Neuronal stem cell (in vitro differentiated cells): ENCODE measurements around the gene FAM181A.

Source experiments
- DNase-seq: peaks from one replicate; pipeline ENCODE4 v3.0.0-alpha.2; 2013; ENCODE audit warnings: low spot score
- H2AFZ ChIP-seq: one replicate; pipeline ENCODE4 v1.6.1; 2013; ENCODE audit warnings: mild to moderate bottlenecking, low read length, inconsistent platforms
- H2AK5ac ChIP-seq: 2 replicates; pipeline ENCODE4 v1.6.1; 2013; ENCODE audit warnings: low read depth, mild to moderate bottlenecking, inconsistent platforms, low read length, moderate library complexity, mixed read lengths
- H2BK120ac ChIP-seq: 2 replicates; pipeline ENCODE4 v1.6.1; 2013; ENCODE audit warnings: low read depth, mild to moderate bottlenecking, inconsistent platforms, low read length, moderate library complexity, mixed read lengths
- H2BK12ac ChIP-seq: one replicate; pipeline ENCODE4 v1.6.1; 2013; ENCODE audit warnings: low read length, inconsistent platforms
- H2BK15ac ChIP-seq: 2 replicates; pipeline ENCODE4 v1.6.1; 2013; ENCODE audit warnings: mild to moderate bottlenecking, low read length, inconsistent platforms, mixed read lengths
- H2BK5ac ChIP-seq: one replicate; pipeline ENCODE4 v1.6.1; 2013; ENCODE audit warnings: inconsistent platforms, mild to moderate bottlenecking, low read length, moderate library complexity
- H3K14ac ChIP-seq: one replicate; pipeline ENCODE4 v1.6.1; 2013; ENCODE audit warnings: low read length, inconsistent platforms
- H3K18ac ChIP-seq: 2 replicates; pipeline ENCODE4 v1.6.1; 2013; ENCODE audit warnings: low read length, inconsistent platforms
- H3K23ac ChIP-seq: 2 replicates; pipeline ENCODE4 v1.6.1; 2013; ENCODE audit warnings: low read depth, mild to moderate bottlenecking, mixed read lengths, low read length, inconsistent platforms; ENCODE audit not compliant: poor library complexity
- H3K27ac ChIP-seq: replicated peaks from 3 replicates; pipeline ENCODE4 v1.5.1; 2013; ENCODE audit warnings: low read length, inconsistent platforms
- H3K27me3 ChIP-seq, 3 experiments: 2 replicates each; pipeline ENCODE4 v1.6.1; 2013; ENCODE audit warnings: low read length in 3 of 3, mild to moderate bottlenecking in 2 of 3, inconsistent platforms in 1 of 3, low read depth in 1 of 3, mixed read lengths in 1 of 3, moderate library complexity in 1 of 3; ENCODE audit not compliant: control insufficient read depth in 3 of 3, insufficient read depth in 3 of 3
- H3K36me3 ChIP-seq, 2 donors: replicated peaks in 1 of 2; 2 replicates each; pipeline ENCODE4 v1.6.1; 2013; ENCODE audit warnings: low read length in 2 of 2; ENCODE audit not compliant: control insufficient read depth in 2 of 2, insufficient read depth in 2 of 2
- H3K4ac ChIP-seq: 2 replicates; pipeline ENCODE4 v1.6.1; 2013; ENCODE audit warnings: inconsistent platforms, mild to moderate bottlenecking, low read length, moderate library complexity
- H3K4me1 ChIP-seq, 2 donors: 1 replicate in 1 of 2; 2 replicates in 1 of 2; pipeline ENCODE4 v1.6.1; 2013; ENCODE audit warnings: low read length in 2 of 2, low read depth in 1 of 2; ENCODE audit not compliant: control insufficient read depth in 2 of 2, insufficient read depth in 1 of 2
- H3K4me2 ChIP-seq: one replicate; pipeline ENCODE4 v1.6.1; 2013; ENCODE audit warnings: mild to moderate bottlenecking, low read length, inconsistent platforms; ENCODE audit not compliant: insufficient read depth, poor library complexity, severe bottlenecking
- H3K4me3 ChIP-seq, 2 donors: 2 replicates each; pipeline ENCODE4 v1.5.1; 2013; ENCODE audit warnings: low read length in 2 of 2, mild to moderate bottlenecking in 2 of 2, inconsistent platforms in 1 of 2, moderate library complexity in 1 of 2
- H3K79me1 ChIP-seq: one replicate; pipeline ENCODE4 v1.6.1; 2013; ENCODE audit warnings: low read depth, mild to moderate bottlenecking, inconsistent platforms, low read length, moderate library complexity
- H3K9ac ChIP-seq: one replicate; pipeline ENCODE4 v1.6.1; 2013; ENCODE audit warnings: mild to moderate bottlenecking, low read depth, low read length, inconsistent platforms; ENCODE audit not compliant: poor library complexity
- H3K9me3 ChIP-seq, 2 donors: replicated peaks in 1 of 2; 2 replicates each; pipeline versions ENCODE3 to v1.6.1; 2013; ENCODE audit warnings: low read length in 2 of 2, mild to moderate bottlenecking in 2 of 2, inconsistent platforms in 1 of 2, low read depth in 1 of 2, mixed read lengths in 1 of 2, moderate library complexity in 1 of 2; ENCODE audit not compliant: control insufficient read depth in 2 of 2, insufficient read depth in 1 of 2
- H4K8ac ChIP-seq: one replicate; pipeline ENCODE4 v1.6.1; 2013; ENCODE audit warnings: low read depth, mild to moderate bottlenecking, inconsistent platforms, low read length, moderate library complexity
- H4K91ac ChIP-seq: one replicate; pipeline ENCODE4 v1.6.1; 2013; ENCODE audit warnings: low read length, low read depth, mild to moderate bottlenecking, inconsistent platforms; ENCODE audit not compliant: poor library complexity
- WGBS, 2 donors: extraction: QIAGEN DNeasy Blood & Tissue Kit; methylation state at CpG; one replicate each; pipeline ENCODE4 v1.1.7; 2013; ENCODE audit warnings: missing lambda C conversion rate in 2 of 2, mixed read lengths in 1 of 2; ENCODE audit not compliant: insufficient read length in 2 of 2, insufficient replicate concordance in 1 of 2; ENCODE audit errors: extremely low coverage in 2 of 2; 5-methylcytosine and 5-hydroxymethylcytosine counted together

FAM181A gene

DNA sequence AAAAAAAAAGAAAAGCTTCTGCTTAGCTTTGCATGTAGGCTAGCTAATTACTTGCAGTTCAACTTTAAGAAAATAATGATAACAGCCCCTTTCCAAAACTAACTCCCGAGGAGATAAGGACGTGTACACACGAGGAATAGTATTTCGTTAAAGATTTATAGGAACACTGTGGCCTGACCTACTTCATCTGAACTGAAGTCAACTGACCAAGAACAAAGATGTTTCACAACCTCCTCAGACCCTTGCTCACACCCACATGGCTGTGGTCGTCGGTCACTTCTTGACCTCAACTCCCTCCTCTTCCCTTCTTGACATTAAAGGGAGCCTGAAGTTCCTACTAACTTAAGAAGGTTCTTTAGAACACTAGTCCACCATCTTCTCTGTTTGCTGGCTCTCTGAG is 25.3 kb upstream of the FAM181A start:
- H3K27me3 ChIP-seq, result peaks cover 0 to 15% (median 0%) of the 10 kb centered on the region in 3 experiments
- no CpG with 5 or more reads among the region's 6 CpGs for WGBS, 2 donors

DNA sequence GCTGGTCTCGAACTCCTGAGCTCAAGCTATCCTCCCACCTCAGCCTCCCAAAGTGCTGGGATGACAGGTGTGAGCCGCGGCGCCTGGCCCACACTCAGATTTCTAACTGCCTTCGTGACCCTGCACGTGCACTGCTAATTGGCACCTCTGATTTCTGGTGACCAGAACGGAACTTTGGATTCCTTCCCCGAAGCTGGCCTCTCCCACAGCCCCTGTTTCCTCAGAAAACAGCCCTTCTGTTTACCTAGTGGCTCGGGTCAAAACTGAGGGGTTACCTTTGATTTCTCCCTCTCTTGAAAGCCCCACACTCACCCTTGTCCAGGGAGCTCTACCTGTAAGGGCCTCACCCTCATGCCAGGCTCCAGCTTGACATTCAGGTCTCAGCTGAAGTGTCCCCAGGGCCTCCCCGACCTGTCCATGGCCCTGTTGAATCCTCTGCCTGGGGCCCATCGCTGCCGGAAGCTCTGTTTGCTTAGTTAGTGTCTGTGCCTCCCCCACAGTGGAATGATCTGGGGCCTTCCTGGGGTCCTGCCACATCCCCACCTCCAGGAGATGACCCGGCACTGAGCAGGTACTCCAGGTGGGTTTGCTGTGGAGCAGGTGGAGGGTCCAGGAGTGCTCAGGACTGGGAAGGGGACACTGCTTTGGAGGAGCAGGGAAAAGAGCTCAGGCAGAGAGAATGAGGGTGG is 24.4 kb upstream of the FAM181A start:
- H3K79me1 ChIP-seq, result no peaks in the 10 kb centered on the region
- DNase-seq, result no peak
- peak overlapping the region; percentile 33 for H2AK5ac ChIP-seq
- no peak overlapping the region for H3K4me2 ChIP-seq
- H2BK5ac ChIP-seq, result no peak overlapping the region
- H3K4ac ChIP-seq, result no peak overlapping the region
- H4K8ac ChIP-seq, result no peak overlapping the region
- H3K4me3 ChIP-seq, result no peak overlapping the region
- no peaks in the 10 kb centered on the region for H3K9me3 ChIP-seq
- no peak overlapping the region for H4K91ac ChIP-seq
- H2AFZ ChIP-seq, result no peak overlapping the region
- no peak overlapping the region for H3K27ac ChIP-seq
- no peak overlapping the region for H2BK120ac ChIP-seq
- H3K14ac ChIP-seq, result no peak overlapping the region
- peaks cover 3 to 4% of the 10 kb centered on the region in 2 donors for H3K4me1 ChIP-seq
- WGBS, 2 donors, result no CpG with 5 or more reads among the region's 13 CpGs
- no peaks in the 10 kb centered on the region for H3K36me3 ChIP-seq
- peak overlapping the region; percentile 23 for H3K18ac ChIP-seq
- peak overlapping the region; percentile 78 for H2BK12ac ChIP-seq
- no peak overlapping the region for H3K9ac ChIP-seq
- peak overlapping the region; percentile 63 for H2BK15ac ChIP-seq
- H3K23ac ChIP-seq, result no peak overlapping the region
- H3K27me3 ChIP-seq, result peaks cover 0 to 15% (median 0%) of the 10 kb centered on the region in 3 experiments

More for the DNA sequence above, 25.3 kb upstream of the FAM181A start:
- no peak overlapping the region for H3K4ac ChIP-seq
- H3K4me2 ChIP-seq, result no peak overlapping the region
- no peak overlapping the region for H2BK12ac ChIP-seq
- no peaks in the 10 kb centered on the region for H3K36me3 ChIP-seq
- no peak overlapping the region for H3K27ac ChIP-seq
- H3K23ac ChIP-seq, result no peak overlapping the region
- no peak overlapping the region for H4K8ac ChIP-seq
- H4K91ac ChIP-seq, result no peak overlapping the region
- H3K4me1 ChIP-seq, result peaks cover 3 to 4% of the 10 kb centered on the region in 2 donors
- H3K79me1 ChIP-seq, result no peaks in the 10 kb centered on the region
- no peak overlapping the region for H3K9ac ChIP-seq
- no peak overlapping the region for H2BK5ac ChIP-seq
- no peak overlapping the region for H2BK15ac ChIP-seq
- H3K18ac ChIP-seq, result no peak overlapping the region
- DNase-seq, result no peak
- no peak overlapping the region for H3K14ac ChIP-seq
- H2BK120ac ChIP-seq, result no peak overlapping the region
- H3K4me3 ChIP-seq, result no peak overlapping the region
- no peak overlapping the region for H2AK5ac ChIP-seq
- no peak overlapping the region for H2AFZ ChIP-seq
- H3K9me3 ChIP-seq, result no peaks in the 10 kb centered on the region

DNA sequence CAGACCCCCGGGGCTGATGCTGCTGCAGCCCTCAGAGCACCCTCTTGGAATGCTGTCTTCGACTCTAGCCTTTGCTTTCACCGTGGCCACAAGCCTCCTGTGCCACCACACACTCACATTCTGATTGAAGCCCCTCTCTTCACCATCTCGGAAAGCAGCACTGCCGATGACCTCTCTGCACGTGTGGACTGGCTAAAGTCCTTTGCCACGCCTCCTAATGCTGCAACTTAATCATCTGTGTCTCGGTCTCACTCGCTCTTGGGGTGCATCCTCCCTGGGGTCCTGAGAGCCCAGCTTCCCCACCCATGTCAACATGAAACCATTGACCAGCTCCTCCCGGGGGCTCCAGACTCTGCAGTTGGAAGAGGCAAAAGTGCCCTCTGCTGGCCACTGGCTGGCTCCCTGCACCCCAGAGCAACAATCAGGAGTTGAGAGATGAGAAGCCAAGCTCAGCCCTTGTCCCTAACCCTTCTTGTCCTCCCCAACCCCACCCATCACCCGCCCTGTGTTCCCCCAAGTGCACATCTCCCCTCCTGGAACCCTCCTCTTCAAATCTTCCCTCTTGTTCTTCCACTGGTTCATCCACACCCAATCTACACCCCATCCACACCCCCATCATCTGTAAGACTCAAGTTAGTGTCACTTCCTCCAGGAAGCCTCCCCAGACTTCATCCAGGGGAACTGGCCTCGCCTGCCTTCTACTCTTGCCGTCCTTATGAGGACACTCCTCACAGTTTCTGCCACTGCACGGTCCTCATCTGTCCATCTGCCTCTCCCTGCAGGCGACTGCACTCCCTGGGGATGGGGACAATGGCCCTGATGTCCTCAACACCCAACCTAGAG is 23.6 kb upstream of the FAM181A start:
- no peaks in the 10 kb centered on the region for H3K79me1 ChIP-seq
- H2BK120ac ChIP-seq, result no peak overlapping the region
- peak overlapping the region; percentile 78 for H2BK12ac ChIP-seq
- peak overlapping the region; percentile 33 for H2AK5ac ChIP-seq
- peak overlapping the region; percentile 63 for H2BK15ac ChIP-seq
- H4K8ac ChIP-seq, result no peak overlapping the region
- no peak overlapping the region for H3K4me2 ChIP-seq
- H3K4ac ChIP-seq, result no peak overlapping the region
- no peaks in the 10 kb centered on the region for H3K9me3 ChIP-seq
- no peak for DNase-seq
- no peak overlapping the region for H4K91ac ChIP-seq
- peak overlapping the region; percentile 53 for H3K18ac ChIP-seq
- H3K4me3 ChIP-seq, result no peak overlapping the region
- peaks cover 0 to 3% of the 10 kb centered on the region in 2 donors for H3K4me1 ChIP-seq
- no peak overlapping the region for H3K9ac ChIP-seq
- WGBS, 2 donors, result no CpG with 5 or more reads among the region's 15 CpGs
- H3K14ac ChIP-seq, result no peak overlapping the region
- peaks cover 0 to 15% (median 0%) of the 10 kb centered on the region in 3 experiments for H3K27me3 ChIP-seq
- H2AFZ ChIP-seq, result no peak overlapping the region
- H3K23ac ChIP-seq, result no peak overlapping the region
- no peak overlapping the region for H3K27ac ChIP-seq
- no peaks in the 10 kb centered on the region for H3K36me3 ChIP-seq
- no peak overlapping the region for H2BK5ac ChIP-seq

DNA sequence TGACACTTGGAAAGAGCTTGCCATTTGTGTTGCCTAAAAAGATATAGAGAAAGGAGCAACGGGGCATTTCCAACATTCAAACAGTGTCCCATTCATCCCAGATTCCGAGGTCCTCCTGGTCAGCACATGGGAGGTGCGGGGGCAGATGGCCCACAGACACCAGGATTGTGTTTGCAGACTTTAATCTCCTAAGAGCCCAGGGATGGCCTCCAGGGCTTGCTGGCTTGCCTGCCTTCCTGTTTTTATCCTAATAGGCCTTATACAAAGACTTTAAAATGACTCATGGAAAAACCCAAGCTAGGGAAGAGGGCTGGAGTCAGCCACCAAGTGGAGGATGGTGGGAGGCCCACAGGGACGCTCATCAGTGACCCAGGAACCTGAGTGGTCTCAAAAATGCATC is 21.5 kb upstream of the FAM181A start:
- H2BK120ac ChIP-seq, result no peak overlapping the region
- no peak for DNase-seq

More for the DNA sequence above, 21.5 kb upstream of the FAM181A start:
- H3K79me1 ChIP-seq, result no peaks in the 10 kb centered on the region
- H3K4me1 ChIP-seq, result peaks cover 0 to 3% of the 10 kb centered on the region in 2 donors
- no peak overlapping the region for H3K18ac ChIP-seq
- no peak overlapping the region for H3K4ac ChIP-seq
- H3K4me2 ChIP-seq, result no peak overlapping the region
- H4K91ac ChIP-seq, result no peak overlapping the region
- no peak overlapping the region for H2BK15ac ChIP-seq
- no peak overlapping the region for H2AK5ac ChIP-seq
- no peak overlapping the region for H4K8ac ChIP-seq
- no peak overlapping the region for H3K14ac ChIP-seq
- H3K36me3 ChIP-seq, result no peaks in the 10 kb centered on the region
- no peak overlapping the region for H3K9ac ChIP-seq
- H3K9me3 ChIP-seq, result peaks cover 0 to 2% of the 10 kb centered on the region in 2 donors
- H3K27me3 ChIP-seq, result peaks cover 0 to 4% (median 0%) of the 10 kb centered on the region in 3 experiments
- H2AFZ ChIP-seq, result no peak overlapping the region
- no peak overlapping the region for H3K4me3 ChIP-seq
- no peak overlapping the region for H2BK12ac ChIP-seq
- WGBS, 2 donors, result no CpG with 5 or more reads among the region's 4 CpGs
- no peak overlapping the region for H3K23ac ChIP-seq
- no peak overlapping the region for H2BK5ac ChIP-seq
- H3K27ac ChIP-seq, result no peak overlapping the region
